Thymus (tissue), 11 donors: ENCODE data around the gene ATF4. TPM values are rescaled to one million over a fixed set of nuclear protein-coding genes. Genes with fewer than 3 reads are reported as not detected.

ENCODE experiments used
- DNase-seq, 9 donors: peaks; one replicate each; pipeline ENCODE4 v3.0.0-alpha.2; 2013; ENCODE audit warnings: low spot score in 9 of 9, low read depth in 6 of 9, missing footprints in 1 of 9
- H3K27ac ChIP-seq, 2 donors: one replicate each; pipeline ENCODE4 v1.5.1; 2013; ENCODE audit warnings: control low read depth in 1 of 2, low read depth in 1 of 2, low read length in 1 of 2, mild to moderate bottlenecking in 1 of 2, moderate library complexity in 1 of 2
- H3K27me3 ChIP-seq, 2 donors: one replicate each; pipeline ENCODE4 v1.5.1; 2013; ENCODE audit warnings: low read length in 1 of 2; ENCODE audit not compliant: control insufficient read depth in 2 of 2, insufficient read depth in 1 of 2
- H3K36me3 ChIP-seq, 2 donors: one replicate each; pipeline ENCODE4 v1.5.1; 2013; ENCODE audit warnings: low read length in 1 of 2, mild to moderate bottlenecking in 1 of 2, moderate library complexity in 1 of 2; ENCODE audit not compliant: control insufficient read depth in 2 of 2, insufficient read depth in 2 of 2
- H3K4me1 ChIP-seq, 2 donors: one replicate each; pipeline ENCODE4 v1.5.1; 2013; ENCODE audit warnings: low read length in 2 of 2; ENCODE audit not compliant: control insufficient read depth in 2 of 2, insufficient read depth in 2 of 2
- H3K4me3 ChIP-seq, 2 donors: one replicate each; pipeline ENCODE4 v1.5.1; 2013; ENCODE audit warnings: low read length in 2 of 2, control low read depth in 1 of 2, mild to moderate bottlenecking in 1 of 2
- H3K9me3 ChIP-seq, 2 donors: one replicate each; pipeline ENCODE4 v1.5.1; 2013; ENCODE audit warnings: low read length in 1 of 2, mild to moderate bottlenecking in 1 of 2; ENCODE audit not compliant: control insufficient read depth in 2 of 2, insufficient read depth in 1 of 2
- WGBS: extraction: QIAGEN DNeasy Blood & Tissue Kit; methylation state at CpG from one replicate; pipeline ENCODE4 v1.1.7; 2013; 5-methylcytosine and 5-hydroxymethylcytosine counted together
- polyA plus RNA-seq: library from polyadenylated mRNA; stranded (reverse); fragments of 200-250 nt; gene quantifications from one replicate; pipeline ENCODE4 v1.2.3, GENCODE V29; 2013
- total RNA-seq: library from RNA; stranded (reverse); fragments of 120-200 nt; gene quantifications from one replicate; pipeline ENCODE4 v1.2.4, GENCODE V29; 2013
- donor health status: healthy.

The ATF4 gene
- total and polyA plus RNA-seq, 2 donors: 289 to 520 TPM

- H3K4me1 ChIP-seq: peaks cover 0 to 17% of the 10 kb centered on the region in 2 donors
- H3K4me3 ChIP-seq: no peak overlapping the region
- peaks cover 30 to 90% of the 10 kb centered on the region in 2 donors for H3K27me3 ChIP-seq
- H3K27ac ChIP-seq: no peak overlapping the region
- no peak for DNase-seq
- 68% methylated on average over 3 of the region's 3 CpGs for WGBS
- H3K9me3 ChIP-seq: peaks cover 0 to 11% of the 10 kb centered on the region in 2 donors
- H3K36me3 ChIP-seq: no peaks in the 10 kb centered on the region
These were observed 33.8 kb downstream of the ATF4 start for GRCh38 chr22:39554151-39554550.

GRCh38 chr22:39556970-39557841, 36.8 kb downstream of the ATF4 start:
- peak overlapping the region in 1 of 2 donors; percentile 37 for H3K4me3 ChIP-seq
- DNase-seq: peak in 1 of 9 donors; percentile 44
- no peaks in the 10 kb centered on the region for H3K36me3 ChIP-seq
- H3K9me3 ChIP-seq: peaks cover 0 to 16% of the 10 kb centered on the region in 2 donors
- no peak overlapping the region for H3K27ac ChIP-seq
- H3K4me1 ChIP-seq: peaks cover 0 to 26% of the 10 kb centered on the region in 2 donors
- H3K27me3 ChIP-seq: peaks cover 33 to 94% of the 10 kb centered on the region in 2 donors
- 7% methylated on average over 72 of the region's 72 CpGs for WGBS

- DNase-seq: no peak
- no peak overlapping the region for H3K27ac ChIP-seq
- H3K36me3 ChIP-seq: no peaks in the 10 kb centered on the region
- 14% methylated on average over 34 of the region's 34 CpGs for WGBS
- H3K4me3 ChIP-seq: no peak overlapping the region
- peaks cover 33 to 92% of the 10 kb centered on the region in 2 donors for H3K27me3 ChIP-seq
- H3K9me3 ChIP-seq: peaks cover 0 to 16% of the 10 kb centered on the region in 2 donors
- H3K4me1 ChIP-seq: peaks cover 0 to 32% of the 10 kb centered on the region in 2 donors
These were observed 37.9 kb downstream of the ATF4 start for GRCh38 chr22:39558254-39558727.

- no peak for DNase-seq
- Histone ChIP-seq H3K9me3 (peaks cover 0 to 16% of the 10 kb centered on the region in 2 donors), H3K4me3 (no peak overlapping the region), H3K27me3 (peaks cover 33 to 89% of the 10 kb centered on the region in 2 donors), H3K27ac (no peak overlapping the region), H3K4me1 (peaks cover 0 to 32% of the 10 kb centered on the region in 2 donors), H3K36me3 (no peaks in the 10 kb centered on the region)
- WGBS: 89% methylated on average over 14 of the region's 14 CpGs
These were observed 38.6 kb downstream of the ATF4 start for GRCh38 chr22:39558950-39559349.

- Histone ChIP-seq H3K27me3 (peaks cover 33 to 85% of the 10 kb centered on the region in 2 donors), H3K27ac (no peak overlapping the region), H3K36me3 (no peaks in the 10 kb centered on the region), H3K4me3 (no peak overlapping the region), H3K9me3 (peaks cover 0 to 16% of the 10 kb centered on the region in 2 donors), H3K4me1 (peaks cover 0 to 32% of the 10 kb centered on the region in 2 donors)
- no peak for DNase-seq
- 54% methylated on average over 11 of the region's 11 CpGs for WGBS
These were observed 39.2 kb downstream of the ATF4 start for GRCh38 chr22:39559456-39560105.

GRCh38 chr22:39560127-39560526, 39.8 kb downstream of the ATF4 start:
- DNase-seq: no peak
- H3K4me3 ChIP-seq: no peak overlapping the region
- peaks cover 33 to 83% of the 10 kb centered on the region in 2 donors for H3K27me3 ChIP-seq
- no peaks in the 10 kb centered on the region for H3K36me3 ChIP-seq
- peaks cover 0 to 32% of the 10 kb centered on the region in 2 donors for H3K4me1 ChIP-seq
- no peak overlapping the region for H3K27ac ChIP-seq
- H3K9me3 ChIP-seq: peaks cover 0 to 16% of the 10 kb centered on the region in 2 donors
- 70% methylated on average over 6 of the region's 6 CpGs for WGBS

GRCh38 chr22:39562839-39563489, 42.6 kb downstream of the ATF4 start:
- H3K4me3 ChIP-seq: no peak overlapping the region
- peaks cover 0 to 12% of the 10 kb centered on the region in 2 donors for H3K9me3 ChIP-seq
- peak overlapping the region in 1 of 2 donors; percentile 18 for H3K27ac ChIP-seq
- peaks cover 7 to 32% of the 10 kb centered on the region in 2 donors for H3K4me1 ChIP-seq
- no peak for DNase-seq
- no peaks in the 10 kb centered on the region for H3K36me3 ChIP-seq
- 84% methylated on average over 9 of the region's 9 CpGs for WGBS
- peaks cover 15 to 58% of the 10 kb centered on the region in 2 donors for H3K27me3 ChIP-seq

GRCh38 chr22:39563571-39564428, 43.4 kb downstream of the ATF4 start:
- WGBS: 95% methylated on average over 7 of the region's 7 CpGs
- H3K4me3 ChIP-seq: no peak overlapping the region
- no peak for DNase-seq
- H3K4me1 ChIP-seq: peaks cover 7 to 33% of the 10 kb centered on the region in 2 donors
- H3K36me3 ChIP-seq: no peaks in the 10 kb centered on the region
- peaks cover 6 to 50% of the 10 kb centered on the region in 2 donors for H3K27me3 ChIP-seq
- peaks cover 0 to 9% of the 10 kb centered on the region in 2 donors for H3K9me3 ChIP-seq
- H3K27ac ChIP-seq: no peak overlapping the region
